Nephron progenitor cell (in vitro differentiated cells): Measurements from ENCODE around the gene SLC13A5.
"Not testable (repeated sequence)": the region's sequence is repeated elsewhere in the genome, so short reads cannot be mapped to it uniquely, and the experiment has no call there.

Experiments used
- DNase-seq: peaks from one replicate; pipeline ENCODE4 v3.0.0; 2021
- H3K27ac Mint-ChIP-seq: 2 replicates; pipeline ENCODE4 v1.8.0; 2021; ENCODE audit warnings: mild to moderate bottlenecking, moderate library complexity, mixed read lengths
- H3K27me3 Mint-ChIP-seq: 2 replicates; pipeline ENCODE4 v1.8.0; 2021; ENCODE audit warnings: mild to moderate bottlenecking, low read depth, mixed read lengths; ENCODE audit not compliant: poor library complexity
- H3K36me3 Mint-ChIP-seq: 2 replicates; pipeline ENCODE4 v1.8.0; 2021; ENCODE audit warnings: low read depth, mixed read lengths
- H3K4me1 Mint-ChIP-seq: 2 replicates; pipeline ENCODE4 v1.8.0; 2021; ENCODE audit warnings: mixed read lengths
- H3K4me3 Mint-ChIP-seq: 2 replicates; pipeline ENCODE4 v1.8.0; 2021; ENCODE audit warnings: mild to moderate bottlenecking, moderate library complexity, mixed read lengths
- H3K9me3 Mint-ChIP-seq: 2 replicates; pipeline ENCODE4 v1.8.0; 2021; ENCODE audit warnings: mild to moderate bottlenecking, moderate library complexity, mixed read lengths
- CTCF ChIP-seq: fragments of 200-600 bp; sonication (generic); IDR thresholded peaks from 2 replicates; pipeline ENCODE4 v1.5.0; 2021; ENCODE audit warnings: antibody characterized with exemption

SLC13A5 gene

GRCh38 chr17:6666077-6666521 is 47.1 kb downstream of the SLC13A5 start:
- peak; percentile 85 for TF ChIP-seq CTCF
- peaks cover 31% of the 10 kb centered on the region for H3K4me1 Mint-ChIP-seq
- H3K9me3 Mint-ChIP-seq: no peaks in the 10 kb centered on the region
- no peak overlapping the region for H3K27ac Mint-ChIP-seq
- H3K27me3 Mint-ChIP-seq: peaks cover 39% of the 10 kb centered on the region
- peak; percentile 75 for DNase-seq
- no peaks in the 10 kb centered on the region for H3K36me3 Mint-ChIP-seq
- no peak overlapping the region for H3K4me3 Mint-ChIP-seq

DNA sequence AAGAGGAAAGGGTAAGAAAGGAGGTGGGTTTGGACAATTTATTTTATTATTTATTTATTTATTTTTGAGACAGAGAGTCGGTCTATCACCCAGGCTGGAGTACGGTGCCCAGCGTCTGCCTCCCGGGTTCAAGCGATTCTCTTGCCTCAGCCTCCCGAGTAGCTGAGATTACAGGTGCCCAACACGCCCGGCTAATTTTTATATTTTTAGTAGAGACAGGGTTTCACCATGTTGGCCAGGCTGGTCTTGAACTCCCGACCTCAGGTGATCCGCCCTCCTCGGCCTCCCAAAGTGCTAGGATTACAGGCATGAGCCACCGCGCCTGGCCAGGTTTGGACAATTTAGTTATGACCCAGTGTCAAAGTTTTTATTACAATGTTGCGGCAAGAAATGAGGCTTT is 50.0 kb downstream of the SLC13A5 start:
- peaks cover 47% of the 10 kb centered on the region for H3K27me3 Mint-ChIP-seq
- peaks cover 37% of the 10 kb centered on the region for H3K4me1 Mint-ChIP-seq
- DNase-seq, H3K9me3 Mint-ChIP-seq, H3K27ac Mint-ChIP-seq, H3K4me3 Mint-ChIP-seq, H3K36me3 Mint-ChIP-seq: not testable (repeated sequence)

DNA sequence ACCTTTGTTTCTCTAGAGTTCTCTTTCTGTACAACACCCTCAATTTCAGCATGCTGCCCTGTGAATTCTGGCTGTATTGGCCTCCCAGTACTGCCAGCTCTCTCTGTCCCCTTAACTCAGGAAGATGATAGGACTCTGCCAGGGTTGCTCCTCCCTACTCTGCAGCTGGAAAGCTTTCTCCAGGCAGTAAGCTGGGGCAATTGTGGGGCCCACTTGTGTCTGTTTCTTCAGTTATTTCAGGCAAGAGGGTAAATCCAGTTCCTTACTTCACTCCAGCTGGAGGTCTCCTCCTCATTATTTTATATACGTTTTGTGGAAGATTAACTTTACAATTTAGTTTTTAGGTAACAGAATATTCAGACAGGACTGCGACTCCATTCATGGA is 51.7 kb downstream of the SLC13A5 start:
- Mint-ChIP-seq H3K4me1 (peaks cover 38% of the 10 kb centered on the region), H3K36me3 (no peaks in the 10 kb centered on the region), H3K4me3 (no peak overlapping the region), H3K27me3 (peaks cover 54% of the 10 kb centered on the region), H3K9me3 (peaks cover 3% of the 10 kb centered on the region), H3K27ac (no peak overlapping the region)
- no peak for TF ChIP-seq CTCF
- DNase-seq: no peak

DNA sequence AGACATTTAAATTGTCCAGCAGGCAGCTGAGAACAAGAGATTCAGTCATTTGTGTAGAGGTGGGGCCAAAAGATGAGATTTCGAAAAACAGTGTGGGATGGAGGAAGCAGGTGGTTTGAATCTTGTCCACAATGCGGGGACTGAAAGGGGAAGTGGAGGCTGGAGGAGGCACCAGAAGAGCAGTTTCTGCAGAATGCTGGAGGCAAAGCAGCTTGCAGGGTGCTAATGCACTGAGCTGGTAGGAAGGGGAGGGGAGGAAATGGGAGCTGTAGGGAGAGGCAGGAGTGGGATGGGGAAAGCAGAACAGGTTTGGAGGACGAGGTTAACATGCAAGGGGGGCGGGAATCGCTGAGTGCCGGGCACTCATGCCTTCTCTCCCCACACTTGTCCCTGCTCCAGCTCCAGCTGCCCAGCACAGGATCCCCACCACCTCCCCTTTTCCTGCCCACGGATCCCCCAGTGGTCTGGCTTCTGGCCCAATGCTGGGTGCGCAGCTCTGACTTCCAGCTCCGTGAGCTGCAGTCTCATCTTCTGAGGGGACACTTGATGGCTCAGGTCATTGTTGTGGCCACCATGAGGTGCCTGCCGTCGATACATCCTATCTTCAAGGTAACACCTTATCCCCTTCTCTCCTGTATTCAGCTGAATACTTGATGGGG is 52.2 kb downstream of the SLC13A5 start:
- Mint-ChIP-seq H3K36me3 (no peaks in the 10 kb centered on the region), H3K27ac (no peak overlapping the region), H3K27me3 (peaks cover 58% of the 10 kb centered on the region), H3K4me1 (peaks cover 43% of the 10 kb centered on the region), H3K9me3 (peaks cover 3% of the 10 kb centered on the region), H3K4me3 (no peak overlapping the region)
- no peak for DNase-seq
- no peak for TF ChIP-seq CTCF

GRCh38 chr17:6660101-6660500 is 53.1 kb downstream of the SLC13A5 start:
- Mint-ChIP-seq H3K4me1 (peaks cover 48% of the 10 kb centered on the region), H3K27ac (no peak overlapping the region), H3K27me3 (peaks cover 62% of the 10 kb centered on the region), H3K9me3 (peaks cover 3% of the 10 kb centered on the region), H3K4me3 (no peak overlapping the region), H3K36me3 (no peaks in the 10 kb centered on the region)
- no peak for DNase-seq
- no peak for TF ChIP-seq CTCF

- DNase-seq, H3K9me3 Mint-ChIP-seq, H3K27ac Mint-ChIP-seq, H3K4me3 Mint-ChIP-seq, H3K36me3 Mint-ChIP-seq: not testable (repeated sequence)
- peaks cover 78% of the 10 kb centered on the region for H3K27me3 Mint-ChIP-seq
- peaks cover 62% of the 10 kb centered on the region for H3K4me1 Mint-ChIP-seq
Observed at GRCh38 chr17:6658411-6658810, 54.8 kb downstream of the SLC13A5 start.

- Mint-ChIP-seq H3K9me3 (peaks cover 3% of the 10 kb centered on the region), H3K27ac (no peak overlapping the region), H3K4me3 (peak overlapping the region; percentile 75), H3K27me3 (peaks cover 82% of the 10 kb centered on the region), H3K36me3 (no peaks in the 10 kb centered on the region), H3K4me1 (peaks cover 67% of the 10 kb centered on the region)
- no peak for TF ChIP-seq CTCF
- DNase-seq: no peak
Observed at GRCh38 chr17:6657633-6658287, 55.4 kb downstream of the SLC13A5 start.

DNA sequence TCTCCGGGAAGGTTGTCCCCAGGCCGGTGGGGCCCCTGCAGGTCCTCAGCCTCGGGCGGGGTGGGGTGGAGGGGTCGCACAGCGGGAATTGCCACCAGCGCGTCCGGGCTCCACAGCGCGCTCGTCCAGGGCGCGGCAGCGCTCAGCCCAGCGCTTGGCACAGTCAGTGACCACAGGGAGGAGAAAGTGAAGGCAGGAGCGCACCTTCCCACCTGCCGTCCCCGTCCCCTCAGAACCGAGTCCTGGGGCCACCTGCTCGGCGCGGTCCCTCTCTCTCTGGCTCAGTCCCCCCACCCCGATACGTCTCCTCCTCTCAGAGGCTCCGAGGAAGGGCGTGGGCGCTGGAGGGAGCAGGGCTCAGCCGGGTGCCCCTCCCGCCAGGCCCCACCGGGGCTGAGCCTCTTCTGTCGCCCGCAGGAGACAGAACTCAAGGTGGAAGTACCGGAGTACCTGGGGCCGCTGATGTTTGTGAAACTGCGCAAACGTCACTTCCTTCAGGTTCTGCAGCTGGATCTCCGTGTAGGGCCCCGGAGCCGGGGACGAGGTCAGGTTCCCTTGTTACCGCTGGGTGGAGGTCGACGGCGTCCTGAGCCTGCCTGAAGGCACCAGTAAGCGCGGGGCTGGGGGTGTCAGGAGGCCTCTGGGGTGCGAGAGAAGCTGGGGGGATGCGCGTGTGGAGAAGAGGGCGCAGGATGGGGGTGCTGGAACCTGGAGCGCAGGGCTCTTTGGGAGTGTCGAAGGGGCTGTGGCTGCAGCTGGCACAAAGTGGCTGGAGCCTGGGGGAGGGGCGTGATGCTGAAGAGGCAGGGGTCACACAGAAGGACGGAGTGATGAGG is 56.2 kb downstream of the SLC13A5 start:
- H3K27ac Mint-ChIP-seq, H3K36me3 Mint-ChIP-seq, H3K9me3 Mint-ChIP-seq: not testable (repeated sequence)
- DNase-seq: peak; percentile 34
- Mint-ChIP-seq H3K4me3 (peak overlapping the region; percentile 75), H3K4me1 (peaks cover 67% of the 10 kb centered on the region), H3K27me3 (peaks cover 87% of the 10 kb centered on the region)
